DLD1 (cell line): Measurements from ENCODE around the gene ARHGAP12.

Experiments
- in situ Hi-C: cut with HindIII; loops from 2 replicates; pipeline ENCODE4 v1.10.0; 2017; ENCODE audit warnings: low sequenced_read_pairs

The ARHGAP12 gene

DNA sequence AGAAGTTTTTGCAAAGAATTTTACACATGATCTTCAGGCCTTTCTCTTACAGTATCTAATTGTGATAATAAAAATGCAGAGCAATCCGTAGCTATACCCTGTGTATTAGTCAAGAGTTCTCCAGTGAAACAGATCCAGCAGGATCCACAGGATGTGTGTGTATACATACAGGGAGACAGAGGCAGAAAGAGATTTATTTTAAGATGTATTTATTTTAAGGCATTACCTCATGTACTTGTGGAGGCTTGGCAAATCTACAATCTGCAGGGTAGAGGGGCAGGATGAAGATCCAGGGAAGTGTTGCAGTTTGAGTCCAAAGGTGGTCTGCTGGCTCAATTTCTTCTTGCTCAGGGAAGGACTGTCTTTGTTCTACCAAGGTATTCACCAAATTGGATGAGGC lies 41.7 kb downstream of the ARHGAP12 start:
- in situ Hi-C loops: no loop called here

DNA sequence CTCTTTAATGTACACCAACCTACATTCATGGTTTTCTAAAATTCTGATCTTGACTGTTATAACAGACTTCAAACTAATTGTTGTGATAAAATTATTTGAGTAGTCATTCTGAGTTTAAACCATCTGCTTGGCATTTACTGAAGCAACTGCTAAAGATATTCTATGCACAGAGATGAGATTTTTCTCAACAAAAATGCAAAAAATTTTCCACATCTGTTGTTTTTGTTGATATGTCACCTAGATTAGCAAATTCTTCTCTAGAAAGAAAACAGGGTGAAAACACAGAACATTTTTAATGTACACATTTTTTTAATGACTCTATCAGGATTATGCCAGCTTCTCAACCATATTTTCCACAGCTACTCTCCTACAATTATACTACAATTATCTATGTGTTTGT lies 42.7 kb downstream of the ARHGAP12 start:
- in situ Hi-C loops: no loop called here

DNA sequence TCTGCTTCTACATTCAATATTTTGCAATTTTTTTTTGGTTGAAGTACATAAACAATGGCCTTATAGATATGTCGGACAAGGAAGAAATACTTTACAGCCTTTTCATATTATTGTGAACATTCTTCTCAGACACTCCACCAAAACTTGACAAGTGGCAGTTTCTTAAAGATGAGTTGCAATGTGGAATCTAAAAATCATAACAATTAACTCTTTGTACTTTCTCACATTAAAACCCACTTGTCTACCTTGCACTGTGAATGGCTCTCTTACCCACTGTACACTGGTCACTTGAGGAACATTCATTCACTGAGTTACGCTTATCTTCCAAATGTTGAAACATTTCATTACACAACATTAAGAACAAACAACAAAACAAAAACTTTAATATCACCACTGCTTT lies 44.2 kb downstream of the ARHGAP12 start:
- in situ Hi-C loops: no loop called here

DNA sequence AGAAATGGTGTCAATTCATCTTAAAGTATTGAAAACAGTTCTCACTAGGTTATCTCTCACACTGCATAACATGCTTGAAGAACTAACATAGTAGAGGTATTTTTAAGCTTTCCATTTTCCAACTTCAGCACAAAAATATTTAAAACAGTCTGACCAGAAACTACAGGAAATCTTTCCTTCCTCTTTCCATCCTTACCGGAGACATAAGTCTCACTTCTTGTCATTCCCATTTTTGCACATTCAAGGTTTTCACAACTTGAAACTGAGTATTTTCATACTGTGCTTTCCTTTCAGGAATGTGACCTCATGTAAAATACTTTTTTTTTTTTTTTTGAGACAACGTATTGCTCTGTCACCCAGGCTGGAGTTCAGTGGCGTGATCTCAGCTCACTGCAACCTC lies 45.2 kb downstream of the ARHGAP12 start:
- in situ Hi-C loops: no loop called here

DNA sequence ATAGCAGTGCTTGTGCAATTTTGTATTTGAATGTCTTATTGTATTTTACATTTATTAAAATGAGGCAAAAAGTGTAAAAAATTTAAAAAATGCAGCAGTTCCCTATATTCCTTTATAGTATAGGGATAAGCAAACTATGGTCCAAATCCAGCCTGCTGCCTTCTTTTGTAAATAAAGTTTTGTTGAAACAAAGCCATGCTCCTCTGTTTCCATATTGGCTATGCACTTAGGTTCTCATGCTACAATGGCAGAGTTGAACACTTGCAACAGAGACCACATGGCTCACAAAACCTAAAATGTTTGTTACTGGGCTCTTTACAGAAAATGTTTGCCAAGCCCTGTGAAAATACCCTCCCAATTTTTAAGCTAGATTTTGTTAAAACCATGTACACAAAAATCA lies 50.1 kb downstream of the ARHGAP12 start:
- in situ Hi-C loops: no loop called here

DNA sequence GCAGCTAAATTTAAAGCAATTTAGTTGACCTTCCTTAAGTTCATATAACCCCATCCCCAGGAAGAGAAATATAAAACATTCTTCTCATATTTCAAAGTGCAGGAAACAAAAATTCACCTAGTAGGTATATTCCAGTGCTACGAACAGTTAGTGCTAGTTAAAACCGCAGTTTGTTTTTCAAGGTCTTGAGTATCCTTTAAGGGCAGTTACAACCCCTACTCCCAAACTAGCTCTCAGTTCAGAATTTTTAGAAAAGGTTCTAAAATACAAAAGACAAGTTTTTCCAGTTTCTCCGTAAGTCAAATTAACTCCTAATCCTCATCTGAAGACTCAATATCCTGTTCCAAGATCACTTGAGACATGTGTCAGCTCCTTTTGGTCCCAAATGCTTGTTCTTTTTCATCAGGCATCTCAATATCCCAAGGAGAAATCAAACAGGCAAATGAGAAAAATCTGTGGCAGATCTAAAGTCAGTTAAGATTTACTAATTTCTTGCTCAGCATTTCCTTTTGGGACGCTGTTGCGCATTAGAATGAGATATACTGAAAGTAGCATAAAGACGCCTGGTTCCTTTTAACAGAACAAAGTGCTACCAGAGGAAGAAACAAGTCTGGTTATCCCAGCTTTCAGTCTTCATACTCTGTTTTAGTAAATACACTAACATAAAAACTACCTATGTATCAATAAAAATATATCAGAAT lies 51.8 kb downstream of the ARHGAP12 start:
- in situ Hi-C loops: no loop called here

DNA sequence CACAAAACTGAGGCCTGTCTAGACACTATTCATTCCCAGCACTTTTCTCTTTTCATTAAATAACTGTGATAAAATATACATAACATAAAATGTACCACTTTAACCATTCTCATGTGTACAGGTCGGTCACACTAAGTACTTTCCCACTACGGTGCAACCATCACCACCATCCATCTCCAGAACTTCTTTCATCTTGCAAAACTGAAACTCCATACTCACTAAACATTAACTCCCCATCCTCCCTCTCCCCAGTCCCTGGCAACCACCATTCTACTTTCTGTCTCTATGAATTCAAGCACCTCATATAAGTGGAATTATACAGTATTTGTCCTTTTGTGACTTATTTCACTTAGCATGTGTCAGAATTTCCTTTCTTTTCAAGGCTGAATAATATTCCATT lies 53.0 kb downstream of the ARHGAP12 start:
- in situ Hi-C loops: no loop called here

DNA sequence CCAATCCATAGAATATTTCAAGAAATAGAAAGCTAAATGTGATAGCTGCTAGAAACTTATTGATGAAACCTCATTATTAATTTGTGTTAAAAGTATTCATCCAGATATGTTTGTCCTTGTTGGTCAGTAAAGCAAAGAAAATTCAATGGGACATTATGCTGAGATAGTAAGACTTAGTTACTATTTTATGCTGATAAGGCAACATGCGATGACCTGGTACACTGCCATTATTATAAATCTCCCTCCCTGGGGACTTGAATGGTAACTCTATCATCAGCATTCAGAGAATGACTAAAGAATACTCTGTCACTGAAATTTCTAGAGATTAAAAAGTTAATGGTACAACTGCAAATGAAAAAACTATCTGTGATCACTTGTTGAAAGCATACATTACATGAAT lies 54.9 kb downstream of the ARHGAP12 start:
- in situ Hi-C loops: no loop called here

DNA sequence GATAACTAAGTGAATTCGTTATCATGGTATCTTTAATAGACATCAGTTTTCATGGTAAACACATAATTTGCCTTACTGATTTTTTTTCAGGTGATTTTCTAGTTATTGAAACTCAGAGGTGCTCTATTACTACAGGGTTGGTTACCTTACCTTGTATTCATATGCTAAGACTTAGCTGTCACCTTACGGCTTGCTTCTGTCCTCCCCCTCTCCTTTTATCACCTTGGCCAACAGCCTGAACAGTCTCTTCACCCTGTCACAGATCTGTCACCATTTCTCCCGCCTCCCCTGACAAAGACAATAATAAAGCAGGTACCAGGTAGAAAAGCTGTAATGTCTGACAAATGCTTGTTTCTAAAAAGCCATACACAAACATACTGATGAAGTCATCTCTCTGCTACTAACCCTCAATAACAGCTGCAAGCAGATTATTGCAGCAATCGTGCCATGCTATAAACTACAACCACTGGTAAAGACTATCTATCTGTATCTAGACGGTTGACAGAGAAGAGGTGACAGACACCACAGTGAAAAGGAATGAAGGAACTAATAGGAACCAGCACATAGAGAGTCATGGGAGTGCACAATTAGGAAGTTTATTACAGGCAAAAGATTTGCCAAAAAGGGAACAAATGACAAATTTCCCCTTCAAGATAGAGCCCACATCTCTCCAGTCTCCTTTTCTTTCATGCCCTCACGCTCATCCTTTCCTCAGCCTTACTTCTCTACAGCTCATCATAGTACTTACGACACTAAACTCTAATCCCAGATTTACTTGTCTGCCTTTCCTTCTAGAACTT lies 57.2 kb downstream of the ARHGAP12 start:
- in situ Hi-C loops: no loop called here

DNA sequence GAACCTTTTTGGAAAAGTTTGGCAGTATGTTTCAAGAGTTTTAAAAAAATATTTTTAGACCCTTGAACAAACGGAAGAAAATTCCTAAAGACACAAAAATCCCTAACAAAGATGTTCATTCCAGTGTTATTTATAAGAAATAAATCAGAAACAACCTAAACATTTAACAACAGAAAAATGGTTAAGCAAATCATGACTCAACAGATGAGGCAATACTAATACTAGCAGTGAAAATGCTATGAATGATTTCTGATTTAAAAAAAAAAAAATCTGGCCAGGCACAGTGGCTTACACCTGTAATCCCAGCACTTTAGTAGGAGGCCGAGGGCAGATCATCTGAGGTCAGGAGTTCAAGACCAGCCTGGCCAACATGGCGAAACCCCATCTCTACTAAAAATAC lies 61.0 kb downstream of the ARHGAP12 start:
- in situ Hi-C loops: no loop called here

DNA sequence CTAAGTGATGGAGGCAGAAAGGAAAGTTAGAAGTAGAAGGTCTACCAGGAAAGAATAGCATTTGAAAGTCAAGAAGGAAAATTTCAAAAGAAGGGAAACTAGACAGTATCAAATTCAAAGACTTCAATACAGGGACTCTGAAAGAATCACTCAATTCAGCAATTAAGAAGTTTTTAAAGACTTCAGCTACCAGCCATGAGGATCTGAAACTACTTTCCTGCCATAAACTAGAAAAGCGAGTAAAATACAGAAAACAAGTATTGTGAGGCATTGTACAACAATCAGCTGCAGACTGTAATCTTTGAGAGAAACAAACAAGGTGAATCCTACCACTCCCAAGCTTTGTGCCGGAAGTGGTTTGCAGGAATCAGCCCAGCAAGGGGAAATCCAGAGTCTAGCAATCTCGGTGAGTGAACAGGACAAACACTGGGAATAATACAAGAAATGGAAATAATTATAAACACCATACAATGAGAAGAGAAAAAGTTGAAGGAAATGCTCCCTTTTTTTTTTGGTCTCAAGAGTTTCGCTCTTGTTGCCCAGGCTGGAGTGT lies 62.4 kb downstream of the ARHGAP12 start:
- in situ Hi-C loops: no loop called here

DNA sequence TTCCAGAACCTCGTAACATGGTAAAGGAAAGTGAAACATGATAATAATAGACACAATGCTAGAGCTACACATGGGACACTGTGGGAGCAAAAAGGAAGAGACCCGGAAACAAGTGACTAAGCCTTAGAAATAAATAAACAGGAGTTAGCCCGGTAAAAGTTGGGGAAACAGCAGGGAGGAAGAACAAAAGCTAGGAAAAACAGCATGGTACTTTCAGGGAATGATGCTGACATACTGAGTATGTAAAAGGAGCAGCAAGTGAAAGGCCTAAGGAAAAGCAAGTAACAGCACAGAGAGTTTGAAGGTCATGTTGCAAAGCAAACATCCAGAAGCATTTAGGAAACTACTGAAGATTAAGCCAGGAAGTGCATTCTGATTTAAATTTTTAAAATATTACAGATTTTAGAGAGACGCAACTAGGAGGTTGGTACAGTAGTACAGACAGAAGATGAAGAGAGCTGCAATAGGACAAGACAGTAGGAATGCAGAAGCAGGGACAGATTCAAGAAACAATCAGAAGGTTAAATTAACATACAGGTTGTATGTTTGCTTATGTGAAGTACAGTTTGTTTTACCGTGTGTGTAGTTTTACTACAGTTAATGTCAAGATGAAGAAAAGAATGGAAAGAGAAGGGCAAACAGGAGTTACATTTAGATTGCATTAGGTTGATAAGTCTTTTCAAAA lies 63.7 kb downstream of the ARHGAP12 start:
- in situ Hi-C loops: no loop called here

DNA sequence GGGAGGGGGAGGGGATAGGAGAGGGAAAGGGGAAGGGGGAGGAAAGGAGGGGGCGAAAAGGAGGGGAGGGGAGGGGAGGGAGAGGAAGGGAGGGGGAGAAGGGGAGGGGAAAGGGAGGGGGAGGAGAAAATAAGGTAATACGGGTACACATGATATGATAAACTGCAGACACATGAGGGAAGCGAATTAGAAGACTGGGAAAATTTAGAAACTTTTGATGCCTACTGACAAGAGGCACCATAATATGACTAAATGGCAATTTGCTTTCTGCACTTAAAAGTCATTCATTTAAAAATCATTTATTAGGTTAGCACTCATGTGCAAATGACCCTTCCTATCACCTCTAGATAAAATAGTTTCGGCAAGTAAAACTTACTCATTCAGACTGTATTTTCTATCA lies 73.6 kb downstream of the ARHGAP12 start:
- in situ Hi-C loops: no loop called here

DNA sequence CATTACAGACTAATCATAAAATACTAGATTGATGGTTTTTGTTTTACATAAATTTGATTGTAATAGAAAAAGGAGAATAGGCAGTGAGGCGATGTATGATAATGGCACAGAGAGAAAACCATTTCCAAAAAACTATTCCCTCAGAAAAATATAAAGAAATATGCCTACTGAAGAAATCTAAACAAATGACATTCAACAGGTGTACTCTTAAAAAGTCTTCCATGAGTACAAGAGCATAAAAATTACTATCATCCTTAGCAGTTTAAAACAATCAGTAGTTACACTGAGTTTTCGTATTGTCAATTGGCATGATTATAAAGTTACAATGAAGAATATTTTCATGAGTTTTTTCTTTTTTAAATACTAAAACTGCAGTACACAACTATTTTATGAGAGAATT lies 75.0 kb downstream of the ARHGAP12 start:
- in situ Hi-C loops: no loop called here

DNA sequence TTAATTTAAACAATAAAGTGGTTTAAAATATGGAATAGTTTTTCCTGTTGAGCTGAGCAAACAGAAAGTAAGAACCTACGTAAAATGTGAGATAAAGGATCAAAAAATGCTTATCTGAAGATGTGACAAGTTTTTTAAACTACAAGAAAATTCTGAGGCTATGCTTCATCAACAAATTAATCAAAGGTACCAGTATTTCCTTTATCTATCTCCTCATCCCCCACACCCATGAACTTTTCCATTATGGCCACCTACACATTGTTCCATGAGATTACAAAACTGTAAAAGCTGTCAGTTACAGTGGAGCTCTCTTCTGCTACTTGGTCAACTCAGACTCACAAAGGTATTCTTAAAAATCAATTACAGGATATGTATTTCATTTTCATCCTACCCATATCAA lies 77.4 kb downstream of the ARHGAP12 start:
- in situ Hi-C loops: no loop called here

DNA sequence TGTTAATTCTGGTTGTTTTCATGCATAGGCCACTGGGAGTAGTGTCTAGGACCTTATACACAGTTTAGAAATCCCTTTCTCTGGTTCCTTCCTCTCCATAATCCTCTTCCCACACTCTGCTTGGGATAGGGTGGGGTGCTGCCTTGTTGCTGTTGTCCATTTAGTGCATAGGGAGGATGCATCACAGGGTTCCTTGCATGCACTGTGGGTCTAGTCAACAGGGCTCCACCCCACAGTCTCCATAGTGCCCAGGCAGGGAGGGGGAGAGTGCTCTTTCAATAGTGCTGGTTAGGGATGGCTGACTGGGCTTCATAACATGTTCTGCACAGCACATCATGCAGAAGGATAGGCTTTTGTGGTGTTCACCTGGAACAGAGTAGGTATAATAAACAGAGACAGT lies 81.1 kb downstream of the ARHGAP12 start:
- in situ Hi-C loops: loop anchor here (25.0 kb wide), 1 partner anchor 115 kb away; no protein-coding TSS in a partner anchor

DNA sequence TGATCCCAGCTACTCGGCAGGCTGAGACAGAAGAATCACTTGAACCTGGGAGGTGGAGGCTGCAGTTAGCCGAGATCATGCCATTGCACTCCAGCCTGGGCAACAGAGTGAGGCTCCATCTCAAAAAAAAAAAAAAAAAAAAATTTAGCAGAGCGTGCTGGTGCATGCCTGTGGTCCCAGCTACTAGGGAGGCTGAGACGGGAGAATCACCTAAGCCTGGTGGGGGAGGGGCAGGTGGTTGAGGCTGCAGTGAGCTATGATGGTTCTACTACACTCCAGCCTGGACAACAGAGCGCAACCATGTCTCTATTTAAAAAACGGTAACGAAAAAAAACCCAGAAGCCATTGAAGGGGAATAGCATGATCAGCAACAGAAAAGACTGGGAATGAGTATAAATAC lies 89.9 kb downstream of the ARHGAP12 start:
- in situ Hi-C loops: loop anchor here (25.0 kb wide), 1 partner anchor 124 kb away; no protein-coding TSS in a partner anchor

DNA sequence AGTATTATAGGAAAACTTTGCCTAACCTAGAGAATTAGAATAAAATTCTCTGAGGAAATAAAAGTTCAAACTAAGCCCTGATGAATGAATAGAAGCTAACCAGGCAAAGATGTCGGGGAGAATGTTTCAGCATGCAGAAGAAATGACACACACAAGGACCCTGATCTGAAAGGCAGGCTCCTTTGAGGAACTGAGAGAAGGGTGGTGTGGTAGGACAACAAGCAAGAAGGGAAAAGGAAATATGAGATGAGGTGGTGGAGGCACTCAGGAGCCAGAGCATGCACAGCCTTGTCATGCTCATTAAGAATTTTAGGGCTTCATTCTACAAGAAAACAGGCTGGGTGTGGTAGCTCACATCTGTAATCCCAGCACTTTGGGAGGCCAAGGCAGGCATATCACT lies 90.6 kb downstream of the ARHGAP12 start:
- in situ Hi-C loops: loop anchor here (25.0 kb wide), 1 partner anchor 124 kb away; no protein-coding TSS in a partner anchor

DNA sequence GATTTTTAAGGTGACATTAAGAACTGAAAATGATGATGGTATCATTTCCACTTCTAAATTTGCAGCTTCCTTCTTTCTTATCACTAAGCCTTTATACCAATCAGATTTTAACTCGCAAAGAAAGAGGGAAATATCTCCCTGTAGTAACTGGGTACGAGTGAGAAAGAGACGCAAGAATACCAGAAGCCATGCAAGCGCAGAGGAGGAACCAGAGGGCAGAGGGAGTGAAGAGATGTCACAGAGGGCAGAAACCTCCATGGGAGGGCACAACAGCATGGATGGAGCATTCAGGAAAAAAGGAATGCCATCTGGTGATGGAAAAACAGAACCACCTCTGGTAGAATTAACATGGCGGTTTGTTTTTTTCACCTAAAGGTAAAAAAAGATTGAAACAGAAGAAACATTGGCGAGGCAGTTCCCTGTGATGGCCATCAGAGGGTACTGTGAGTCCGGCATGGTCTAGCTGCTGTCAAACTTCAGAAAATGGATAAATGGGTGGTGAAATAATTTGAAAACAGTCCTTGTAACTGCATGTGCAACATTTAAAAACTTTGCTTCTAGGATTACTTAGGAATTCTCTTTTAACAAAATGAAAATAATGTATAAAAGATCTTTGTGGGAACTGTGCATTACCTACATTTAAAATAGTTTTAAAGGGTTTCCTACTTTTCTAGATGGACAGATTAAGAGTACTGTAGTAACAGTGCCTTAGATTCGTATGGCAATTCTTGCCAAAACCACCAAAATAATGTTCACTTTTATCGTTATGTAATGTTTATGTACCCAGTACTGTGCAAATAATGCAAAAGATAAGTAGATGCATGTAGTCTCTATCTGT lies 91.8 kb downstream of the ARHGAP12 start:
- in situ Hi-C loops: loop anchor here (25.0 kb wide), 1 partner anchor 126 kb away; no protein-coding TSS in a partner anchor

DNA sequence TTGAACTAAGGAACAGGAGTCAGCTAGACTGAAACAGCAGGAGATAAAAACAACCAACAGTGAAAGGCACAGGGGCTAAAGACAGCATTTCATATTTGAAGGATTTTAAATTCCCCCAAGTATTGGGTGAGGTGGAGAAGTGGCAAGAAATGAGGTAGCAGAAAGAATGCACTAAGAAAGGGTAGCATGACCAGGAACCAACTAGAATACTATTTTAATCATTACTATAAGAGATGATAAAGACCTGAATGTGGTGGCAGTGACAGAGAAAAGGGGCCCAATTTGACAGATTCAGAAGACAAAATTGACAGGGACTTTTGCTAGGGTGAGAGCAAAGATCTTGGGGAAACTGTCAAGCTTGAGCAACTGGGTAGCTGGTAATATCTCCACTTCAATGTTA lies 94.9 kb downstream of the ARHGAP12 start:
- in situ Hi-C loops: loop anchor here (25.0 kb wide), 1 partner anchor 129 kb away; no protein-coding TSS in a partner anchor
